GM10248 (cell line): ENCODE data around the gene CTIF.

Experiments used
- CTCF ChIA-PET: fragments of 300-600 bp; sonication (Branson Sonifier 250); formaldehyde crosslinking; extraction: SDS; loops from one replicate; lab custom pipeline; 2021; ENCODE audit warnings: antibody characterized with exemption; lab: Yijun Ruan, JAX
- POLR2A ChIA-PET: fragments of 350-650 bp; sonication (Branson Sonifier 250); formaldehyde crosslinking; extraction: SDS; loops from one replicate; lab custom pipeline; 2020; ENCODE audit warnings: antibody characterized with exemption; lab: Yijun Ruan, JAX
- DNase-seq: peaks from one replicate; pipeline ENCODE4 v3.0.0; 2012; ENCODE audit errors: extremely low spot score
- TF ChIP-seq, protein P1 (sequence below): IDR thresholded peaks from 2 replicates; pipeline ENCODE4 v1.5.1; 2012; ENCODE audit warnings: mild to moderate bottlenecking, low read depth; ENCODE audit errors: extremely low read depth, missing control alignments, control extremely low read depth

CTIF gene

DNA sequence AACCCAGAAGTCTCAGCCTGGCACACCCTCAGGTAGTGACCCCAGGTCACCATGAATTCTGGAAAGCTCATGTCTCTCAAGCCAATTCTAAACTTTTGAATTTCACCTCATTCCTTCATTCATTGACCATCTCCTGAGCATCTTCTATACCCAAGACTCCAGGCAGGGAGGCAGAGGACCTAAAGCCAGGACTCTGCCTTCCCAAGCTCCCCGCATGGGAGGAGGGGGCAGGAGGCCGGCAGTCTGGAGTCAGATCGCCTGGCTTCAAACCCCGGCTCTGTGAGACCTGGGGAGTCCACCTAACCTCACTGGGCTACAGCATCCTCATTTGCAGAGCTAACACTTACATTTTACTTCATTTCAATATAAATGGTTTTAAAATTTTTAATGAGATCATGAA is 352.9 kb downstream of the CTIF start:
- ChIA-PET CTCF (interaction anchor here (0.7 to 1.2 kb wide), 4 partner anchors 11 to 22 kb away, joined by 3 to 4 read pairs (median 4); no protein-coding TSS in a partner anchor), POLR2A (interaction anchor here (0.7 kb wide), 1 partner anchor 61 kb away, joined by 3 read pairs; no protein-coding TSS in a partner anchor)
- TF ChIP-seq, protein P1, sequence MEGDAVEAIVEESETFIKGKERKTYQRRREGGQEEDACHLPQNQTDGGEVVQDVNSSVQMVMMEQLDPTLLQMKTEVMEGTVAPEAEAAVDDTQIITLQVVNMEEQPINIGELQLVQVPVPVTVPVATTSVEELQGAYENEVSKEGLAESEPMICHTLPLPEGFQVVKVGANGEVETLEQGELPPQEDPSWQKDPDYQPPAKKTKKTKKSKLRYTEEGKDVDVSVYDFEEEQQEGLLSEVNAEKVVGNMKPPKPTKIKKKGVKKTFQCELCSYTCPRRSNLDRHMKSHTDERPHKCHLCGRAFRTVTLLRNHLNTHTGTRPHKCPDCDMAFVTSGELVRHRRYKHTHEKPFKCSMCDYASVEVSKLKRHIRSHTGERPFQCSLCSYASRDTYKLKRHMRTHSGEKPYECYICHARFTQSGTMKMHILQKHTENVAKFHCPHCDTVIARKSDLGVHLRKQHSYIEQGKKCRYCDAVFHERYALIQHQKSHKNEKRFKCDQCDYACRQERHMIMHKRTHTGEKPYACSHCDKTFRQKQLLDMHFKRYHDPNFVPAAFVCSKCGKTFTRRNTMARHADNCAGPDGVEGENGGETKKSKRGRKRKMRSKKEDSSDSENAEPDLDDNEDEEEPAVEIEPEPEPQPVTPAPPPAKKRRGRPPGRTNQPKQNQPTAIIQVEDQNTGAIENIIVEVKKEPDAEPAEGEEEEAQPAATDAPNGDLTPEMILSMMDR, result no peak
- DNase-seq, result no peak

DNA sequence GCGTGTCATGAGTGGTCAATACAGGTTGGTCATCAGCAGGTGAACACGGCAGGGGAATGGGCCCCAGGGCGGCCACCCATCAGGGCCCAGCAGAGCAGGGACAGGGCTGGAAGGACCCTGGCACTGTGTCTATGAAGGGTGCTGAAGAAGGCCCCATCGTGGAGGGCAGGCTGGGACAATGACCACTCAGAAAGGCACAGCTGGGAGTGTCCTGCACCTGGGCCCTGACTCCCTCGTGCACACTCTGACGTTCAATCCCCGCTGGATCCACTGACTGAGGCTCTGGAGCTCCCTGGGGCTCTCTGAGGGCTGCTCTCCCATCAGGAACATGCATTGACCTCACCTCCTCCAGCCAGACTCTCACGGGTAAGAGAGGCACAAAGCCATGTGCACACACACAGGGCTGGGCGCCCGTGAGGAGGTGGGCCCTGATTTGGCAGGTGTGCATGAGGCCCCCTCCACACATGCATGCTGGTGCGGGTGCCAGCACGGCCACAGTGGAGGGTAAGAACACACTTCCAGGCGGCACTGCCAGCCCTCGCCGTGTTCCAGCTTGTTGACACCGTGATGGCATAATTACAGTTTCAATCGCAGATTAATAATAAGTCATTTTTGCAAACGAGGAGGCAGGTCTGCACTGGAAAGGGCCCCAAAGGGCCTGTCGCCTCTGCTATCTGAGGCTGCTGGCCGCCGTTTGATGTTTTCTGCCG is 353.5 kb downstream of the CTIF start:
- DNase-seq, result no peak
- POLR2A ChIA-PET, result no interaction called here
- CTCF ChIA-PET, result interaction anchor here (0.7 to 1.2 kb wide), 4 partner anchors 12 to 21 kb away, joined by 3 to 4 read pairs (median 4); no protein-coding TSS in a partner anchor
- TF ChIP-seq, protein P1, result no peak

DNA sequence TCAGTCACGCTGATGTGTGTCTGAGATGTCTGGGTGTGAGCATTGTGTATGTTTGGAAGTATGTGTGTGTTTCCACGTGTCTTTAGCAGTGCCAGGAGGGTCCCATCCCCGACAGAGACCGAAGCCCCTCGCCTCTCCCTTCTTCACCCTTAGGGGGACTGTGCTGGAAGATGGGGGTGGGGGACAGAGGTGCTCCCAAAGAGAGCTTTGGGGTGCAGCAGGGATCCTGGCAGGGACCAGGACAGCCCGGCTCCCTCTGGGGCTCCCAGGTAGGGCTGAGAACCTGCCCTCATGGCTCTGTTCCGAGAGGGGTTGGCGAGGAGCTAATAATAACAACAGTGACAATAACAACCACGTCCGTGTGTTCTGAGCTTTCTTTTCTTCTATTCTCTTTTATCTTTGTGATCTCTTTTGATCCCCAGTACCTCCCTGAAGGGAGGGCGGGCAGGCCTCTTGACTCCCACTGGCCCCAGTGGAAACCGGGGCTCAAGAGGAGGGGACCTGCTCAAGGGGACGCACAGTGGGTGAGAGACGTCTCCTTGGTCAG is 354.3 kb downstream of the CTIF start:
- ChIA-PET CTCF (no interaction called here), POLR2A (no interaction called here)
- DNase-seq, result no peak
- TF ChIP-seq, protein P1, result no peak

DNA sequence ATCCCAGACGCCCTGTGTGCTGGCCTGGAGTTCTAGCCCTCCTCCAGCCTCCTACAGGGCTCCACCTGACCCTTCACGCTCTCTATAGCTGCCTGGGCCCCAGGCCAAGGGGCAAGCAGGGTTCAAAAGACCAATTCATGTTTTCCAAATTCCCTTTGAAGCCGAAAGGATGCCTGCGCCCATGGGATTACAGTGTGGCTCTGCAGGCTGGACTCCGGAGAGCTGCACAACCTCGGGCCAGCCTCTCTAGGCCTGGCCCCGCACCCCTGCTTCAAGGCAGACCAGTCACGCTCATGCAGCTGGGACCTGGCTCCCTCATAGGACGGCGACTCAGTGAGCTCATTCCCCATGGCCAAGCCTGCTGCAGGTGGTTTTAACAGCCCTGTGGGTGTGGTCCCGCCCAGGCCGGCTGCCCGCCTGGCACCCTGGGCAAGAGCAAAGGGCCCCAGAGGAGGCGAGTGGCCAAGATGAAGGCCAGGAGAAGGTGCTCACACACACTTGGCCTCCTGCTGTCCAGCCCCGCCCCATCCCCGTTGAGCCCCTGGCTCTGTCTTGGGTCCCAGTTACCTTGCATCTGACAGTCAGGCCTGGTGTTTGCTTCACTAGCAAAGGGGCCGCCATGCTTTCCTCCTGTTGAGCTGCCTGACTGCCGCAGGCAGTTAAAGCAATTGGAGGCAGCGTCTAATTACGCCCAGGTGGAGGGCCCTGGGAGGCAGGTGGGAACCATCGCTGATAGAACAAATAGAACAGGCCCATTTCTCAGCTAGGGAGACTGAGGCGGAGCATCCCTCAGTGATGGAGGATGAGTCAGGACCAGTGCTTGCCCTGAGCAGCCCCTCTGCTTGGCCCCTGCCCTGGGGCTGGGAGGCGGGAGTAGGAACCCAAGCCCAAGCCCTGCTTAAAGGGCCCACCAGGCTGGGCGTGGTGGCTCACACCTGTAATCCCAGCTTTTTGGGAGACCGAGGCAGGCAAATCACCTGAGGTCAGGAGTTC is 355.1 kb downstream of the CTIF start:
- POLR2A ChIA-PET, result no interaction called here

DNA sequence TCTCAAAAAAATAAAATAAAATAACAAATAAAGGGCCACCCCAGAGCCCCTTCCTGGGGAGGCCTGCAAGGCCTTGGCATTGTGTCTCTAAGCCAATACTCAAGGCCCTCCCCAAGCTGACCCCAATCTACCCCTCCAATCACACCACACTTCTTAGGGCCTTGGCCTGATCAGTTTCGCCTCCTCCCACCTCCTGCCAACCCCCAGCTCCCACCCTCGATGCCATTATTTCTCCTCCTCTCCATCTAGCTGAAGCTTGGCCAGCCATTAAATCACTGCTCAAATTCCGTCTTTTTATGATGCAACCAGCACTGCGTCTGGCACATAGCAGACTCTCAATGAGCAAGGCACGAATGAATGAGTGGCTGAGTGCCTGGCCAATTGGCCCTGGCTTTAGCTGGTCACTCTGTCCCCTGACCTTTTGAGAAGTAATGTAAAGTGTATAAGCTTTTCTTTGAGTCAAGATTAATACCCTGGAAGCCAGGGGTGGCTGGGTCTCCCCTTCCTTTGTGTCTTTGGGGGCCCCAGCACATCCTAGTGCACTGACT is 356.0 kb downstream of the CTIF start:
- POLR2A ChIA-PET, result no interaction called here
- CTCF ChIA-PET, result interaction anchor here (1.0 kb wide), 1 partner anchor 117 kb away, joined by 3 read pairs; no protein-coding TSS in a partner anchor
- TF ChIP-seq, protein P1, result no peak
- DNase-seq, result no peak

More for the DNA sequence above, 355.1 kb downstream of the CTIF start:
- CTCF ChIA-PET, result no interaction called here
- DNase-seq, result no peak
- TF ChIP-seq, protein P1, result no peak
